Muscle of arm (tissue), 12 donors: Measurements from ENCODE around the gene AGMO. TPM values are rescaled to one million over a fixed set of nuclear protein-coding genes. Genes with fewer than 3 reads are reported as not detected.

Experiments used
- DNase-seq: peaks from one replicate; pipeline ENCODE4 v3.0.0-alpha.2; 2013
- polyA plus RNA-seq, 12 donors: library from polyadenylated mRNA; unstranded; fragments of 120-200 nt; gene quantifications; one replicate each; pipeline ENCODE4 v1.2.1, GENCODE V29; 2013; ENCODE audit not compliant: insufficient read length in 12 of 12

The AGMO gene
- polyA plus RNA-seq, 12 donors = 0.28 to 0.59 (median 0.37) TPM; not detected in 2

- DNase-seq = no peak
Measured at GRCh38 chr7:15234431-15234830, 327.4 kb downstream of the AGMO start.

GRCh38 chr7:15228831-15229230 is 333.0 kb downstream of the AGMO start:
- no peak for DNase-seq

GRCh38 chr7:15225981-15226380 is 335.8 kb downstream of the AGMO start:
- DNase-seq = no peak

DNA sequence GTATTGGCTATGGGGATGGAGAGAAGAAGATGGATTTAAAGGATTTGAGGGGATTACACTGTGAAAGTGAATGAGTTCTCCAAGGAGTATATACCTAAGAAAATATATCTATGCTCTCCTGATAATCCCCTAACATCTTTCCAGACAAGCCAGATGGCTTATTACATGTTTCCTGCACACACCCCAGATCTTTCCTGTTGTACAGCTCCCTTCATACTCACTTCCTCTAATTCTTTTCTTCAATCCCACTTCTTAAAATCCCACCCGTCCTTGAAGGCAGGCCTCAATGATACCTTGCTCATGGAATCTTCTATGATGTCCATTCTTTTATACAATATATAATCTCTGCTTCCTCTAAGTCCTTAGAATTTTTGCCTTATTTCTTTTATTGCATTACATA is 342.1 kb downstream of the AGMO start:
- no peak for DNase-seq

- DNase-seq = no peak
Measured at GRCh38 chr7:15218261-15218660, 343.6 kb downstream of the AGMO start.

DNA sequence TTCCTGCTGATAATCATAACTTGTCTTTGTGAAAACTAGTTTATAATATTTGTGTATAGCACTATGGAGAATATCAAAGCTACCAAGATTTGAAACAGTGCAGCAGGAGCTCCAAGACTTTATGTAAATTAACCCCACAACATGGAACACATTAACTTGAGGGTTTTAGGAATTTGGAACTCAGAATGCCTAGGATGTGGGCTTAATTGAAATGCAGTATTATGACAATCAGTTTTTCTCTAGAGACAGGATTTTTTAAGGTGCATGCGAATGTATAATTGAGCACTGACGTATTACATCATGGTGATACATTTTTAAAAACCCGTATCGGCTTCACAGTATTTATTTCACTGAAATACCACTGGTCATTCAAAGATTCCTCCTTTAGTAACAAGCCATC is 346.2 kb downstream of the AGMO start:
- no peak for DNase-seq

DNA sequence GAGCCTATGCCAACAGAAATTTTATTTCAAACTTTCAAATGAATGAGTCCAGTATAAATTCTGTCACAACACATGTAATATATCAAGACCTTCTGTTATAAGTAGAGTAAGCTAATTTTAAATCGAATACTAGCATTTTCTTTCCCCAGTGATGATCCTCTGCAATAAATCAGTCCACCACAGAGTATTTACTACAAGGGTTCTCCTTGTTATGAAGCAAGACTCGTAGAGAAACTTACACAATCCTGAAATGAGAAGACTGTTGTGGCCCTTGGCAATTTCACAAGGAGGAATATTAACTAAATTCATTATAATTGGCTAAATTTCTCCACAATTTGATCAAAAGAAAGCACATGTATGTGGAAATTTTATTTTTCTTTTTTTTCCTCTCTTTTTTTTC is 346.8 kb downstream of the AGMO start:
- DNase-seq = no peak

- no peak for DNase-seq
Measured at GRCh38 chr7:15213093-15213492, 348.7 kb downstream of the AGMO start.

DNA sequence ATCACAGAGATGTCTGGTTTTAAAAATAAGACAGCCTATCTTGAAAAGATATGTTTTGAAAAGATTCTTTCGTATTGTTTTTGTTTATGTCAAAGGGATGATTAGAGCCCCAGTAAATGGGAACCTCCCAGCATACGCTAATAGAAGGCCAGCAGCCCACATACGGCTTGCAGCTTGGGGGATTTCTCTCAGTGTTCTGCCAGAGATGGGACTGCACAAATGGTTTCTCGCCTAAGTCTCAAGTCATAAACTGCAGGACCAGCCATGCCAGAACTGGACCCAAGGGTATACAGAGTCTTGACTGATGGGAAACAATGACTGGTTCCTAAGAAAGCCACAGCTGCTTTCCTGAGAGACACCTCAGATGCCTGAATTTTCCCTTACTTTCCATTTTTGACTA is 352.4 kb downstream of the AGMO start:
- peak; percentile 50 for DNase-seq

GRCh38 chr7:15204421-15204820 is 357.4 kb downstream of the AGMO start:
- DNase-seq = no peak

DNA sequence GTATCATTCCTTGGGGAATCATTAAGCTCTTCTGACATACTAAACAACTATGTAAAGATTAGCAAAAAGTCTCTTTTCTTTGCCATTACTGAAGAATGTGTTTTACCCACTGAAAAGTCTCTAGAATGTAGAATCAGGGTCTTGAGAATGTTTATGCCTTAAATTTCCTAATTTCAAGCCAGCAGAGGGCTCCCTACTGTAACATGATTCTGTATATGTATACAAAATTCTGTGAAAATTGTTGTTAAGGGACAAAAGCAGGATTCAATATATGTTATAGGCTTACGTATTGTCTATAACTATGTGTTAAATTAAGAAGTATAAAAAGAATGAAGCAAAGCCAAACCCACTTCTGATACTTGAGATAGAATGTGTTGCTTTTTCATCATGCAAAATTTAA is 362.3 kb downstream of the AGMO start:
- DNase-seq = no peak

GRCh38 chr7:15197042-15197977 is 364.5 kb downstream of the AGMO start:
- DNase-seq = no peak

- no peak for DNase-seq
Measured at GRCh38 chr7:15178065-15178464, 383.8 kb downstream of the AGMO start.

GRCh38 chr7:15176089-15176488 is 385.7 kb downstream of the AGMO start:
- DNase-seq = no peak

DNA sequence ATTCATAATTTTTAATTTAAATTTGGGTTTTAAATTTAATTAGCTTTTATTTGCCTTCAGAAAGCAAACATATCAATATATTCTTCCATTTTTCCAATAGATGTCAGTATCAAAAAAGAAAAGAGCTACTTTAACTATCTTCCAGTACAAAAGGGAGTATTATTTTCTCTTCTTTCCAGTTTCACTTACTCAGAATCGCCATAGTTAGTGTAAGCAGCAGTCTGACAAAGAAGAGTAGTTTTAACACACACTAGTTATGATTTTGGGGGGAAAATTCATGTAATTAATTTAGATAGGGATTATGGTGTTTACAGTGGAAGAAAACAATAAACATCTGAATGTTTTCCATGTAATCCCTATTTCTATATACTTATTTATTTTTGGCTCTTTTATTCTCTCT is 386.7 kb downstream of the AGMO start:
- peak; percentile 49 for DNase-seq

DNA sequence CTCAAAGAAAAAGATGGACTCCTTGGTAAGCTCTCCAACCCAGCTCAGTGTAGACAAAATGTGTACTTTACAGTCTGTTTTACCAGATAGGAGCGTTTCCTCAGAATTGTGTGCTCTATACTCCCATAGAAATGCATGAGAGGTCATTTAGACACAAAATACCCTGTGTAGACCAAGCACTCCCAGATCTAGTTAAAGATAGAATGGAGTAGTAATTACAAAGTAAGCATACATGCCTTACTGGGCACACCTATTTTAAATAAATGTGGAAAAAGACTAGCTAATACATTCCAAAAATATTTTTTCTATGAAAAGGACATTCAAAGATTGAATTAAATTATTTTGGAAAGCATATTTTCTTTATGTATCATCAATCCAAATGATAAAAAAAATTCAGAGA is 387.3 kb downstream of the AGMO start:
- DNase-seq = no peak

- DNase-seq = no peak
Measured at GRCh38 chr7:15168489-15168888, 393.3 kb downstream of the AGMO start.

DNA sequence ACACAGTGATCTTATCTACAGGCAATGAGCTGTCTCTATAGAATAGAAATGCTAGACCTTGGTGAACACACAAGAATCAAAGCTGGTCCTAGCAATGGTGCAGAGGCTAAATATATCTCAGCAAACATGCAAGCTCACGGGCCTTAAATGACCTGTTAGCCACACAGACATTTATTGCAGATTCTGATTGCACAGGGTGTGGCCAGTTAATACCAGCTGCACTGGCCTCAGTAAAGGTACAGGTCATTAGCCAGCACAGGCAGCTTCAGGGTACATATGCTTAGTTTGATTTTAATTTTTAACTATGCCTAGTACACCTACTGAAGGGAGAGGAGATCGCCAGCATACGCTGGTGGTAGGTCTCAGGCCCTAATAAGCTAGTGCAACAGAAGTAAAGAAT is 393.9 kb downstream of the AGMO start:
- no peak for DNase-seq

DNA sequence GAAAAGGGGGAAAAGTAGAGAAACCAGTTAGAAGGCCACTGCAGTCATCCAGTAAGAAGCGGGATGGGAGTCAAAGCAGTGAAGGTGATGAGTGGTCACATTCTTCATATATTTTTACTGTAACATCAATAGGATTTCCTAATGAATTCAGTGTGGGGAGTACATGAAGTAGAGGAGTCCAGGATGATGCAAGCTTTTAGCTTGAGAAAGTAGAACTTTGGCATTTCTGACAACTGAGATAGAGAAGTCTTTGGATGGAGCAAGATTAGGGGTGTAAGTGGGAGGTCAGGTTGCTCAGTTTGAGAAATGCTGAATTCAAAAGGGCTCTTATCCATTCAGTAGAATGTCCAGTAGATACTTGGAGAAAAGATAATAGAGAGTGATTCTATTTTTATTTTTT is 395.2 kb downstream of the AGMO start:
- DNase-seq = no peak

- DNase-seq = peak; percentile 52
Measured at GRCh38 chr7:15159261-15159660, 402.6 kb downstream of the AGMO start.

GRCh38 chr7:15158141-15158810 is 403.5 kb downstream of the AGMO start:
- DNase-seq = no peak
